Frontal cortex (tissue), 4 donors: ENCODE data around the gene GASK1A. TPM values are rescaled to one million over a fixed set of nuclear protein-coding genes. Genes with fewer than 3 reads are reported as not detected.

Experiments used
- DNase-seq, 2 donors: peaks; one replicate each; pipeline ENCODE4 v3.0.0; 2012; ENCODE audit warnings: low spot score in 2 of 2
- FAIRE-seq: peaks from 2 replicates; lab custom pipeline; 2012; peaks lifted over from hg19 to GRCh38; lab: Jason Lieb, UNC
- total RNA-seq: library from RNA; depleted of rRNA; stranded (reverse); fragments of >200 nt; gene quantifications from one replicate; pipeline ENCODE4 v1.2.3, GENCODE V29; 2014
- donor health status: control.
- donor health status: control.
- donor health status: control.

GASK1A gene
- total RNA-seq, 1 donor from 2014 or later, result 4.5 TPM

GRCh38 chr3:43104039-43104438 lies 124.9 kb downstream of the GASK1A start:
- DNase-seq, result no peak
- FAIRE-seq, result no peak

- FAIRE-seq (no peak), DNase-seq (peak; percentile 23 to 28)
Measured at GRCh38 chr3:43104660-43105595, 125.8 kb downstream of the GASK1A start.

DNA sequence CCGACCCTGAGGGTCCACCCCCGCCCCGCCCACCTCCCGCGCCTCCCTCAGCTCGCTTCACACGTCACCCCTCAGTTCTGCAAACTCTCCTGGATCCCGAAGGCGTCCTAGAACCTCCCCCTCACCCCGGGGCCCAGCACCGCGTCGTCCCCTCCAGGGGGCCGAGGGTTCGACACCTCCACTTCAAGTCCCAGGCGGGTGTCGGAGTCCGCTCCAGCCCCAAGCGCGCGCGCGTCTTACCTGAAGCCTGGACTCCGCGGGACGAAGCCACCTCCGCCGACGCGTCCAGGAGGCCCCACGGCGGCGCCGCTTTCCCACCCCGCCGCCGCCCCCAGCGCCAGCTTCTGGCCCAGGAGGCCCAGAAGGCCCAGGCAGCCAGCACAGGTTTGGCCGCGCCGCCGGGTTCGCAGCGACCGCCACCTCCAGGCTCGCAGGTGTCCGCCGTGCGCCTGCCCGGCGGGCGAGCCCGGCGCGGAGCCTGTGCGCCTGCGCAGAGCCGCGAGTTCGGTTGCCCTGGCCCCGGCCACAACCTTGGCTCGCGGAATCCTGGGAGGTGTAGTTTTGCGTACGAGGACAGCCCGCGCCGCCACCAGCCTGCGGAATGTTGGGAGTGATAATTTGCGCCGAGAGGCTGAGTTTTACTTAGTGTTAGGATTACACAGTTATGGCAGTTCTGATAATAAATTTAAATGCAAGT lies 126.6 kb downstream of the GASK1A start, which contains the start of gene POMGNT2:
Gene POMGNT2 (minus strand): TSS at position 484 of the 697 bp plus-strand sequence. CDS start 24,648 bp downstream, outside the sequence.
- DNase-seq (peak; percentile 93 to 94), FAIRE-seq (no peak)

DNA sequence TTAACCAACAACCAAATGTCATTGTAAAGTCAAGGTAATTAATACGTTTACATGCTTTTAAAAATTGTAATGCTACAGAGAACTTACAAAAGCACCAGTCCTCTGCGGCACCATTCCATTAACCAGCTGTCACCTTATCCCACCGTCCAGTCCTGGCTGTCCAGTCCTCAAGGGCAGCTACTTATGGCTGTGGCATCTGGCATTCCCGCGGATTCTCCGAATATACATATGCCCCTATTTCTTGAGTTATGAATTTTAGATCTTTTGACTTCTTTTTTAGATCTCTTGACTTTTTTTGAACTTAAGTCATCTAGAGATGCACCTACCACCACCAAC lies 127.2 kb downstream of the GASK1A start:
- no peak for DNase-seq
- no peak for FAIRE-seq

Other genes starting within 250 kb of the GASK1A start
- gene CCDC13, start 206.1 kb upstream of the GASK1A start, total RNA-seq, result 2.4 TPM
- gene HIGD1A, start 174.8 kb upstream of the GASK1A start, total RNA-seq, result 127 TPM
- gene ACKR2, start 169.9 kb upstream of the GASK1A start, total RNA-seq, result not detected
- gene CYP8B1, start 103.4 kb upstream of the GASK1A start, total RNA-seq, result not detected
- gene ZNF662, start 73.2 kb upstream of the GASK1A start, total RNA-seq, result 16.7 TPM
- 18.8 TPM for gene POMGNT2, start 126.8 kb downstream of the GASK1A start, total RNA-seq